Fibroblast of the aortic adventitia (primary cell): ENCODE data around the gene NEU3. TPM values are rescaled to one million over a fixed set of nuclear protein-coding genes. Genes with fewer than 3 reads are reported as not detected.
"Not testable (repeated sequence)": the region's sequence is repeated elsewhere in the genome, so short reads cannot be mapped to it uniquely, and the experiment has no call there.

Source experiments
- DNase-seq: peaks from one replicate; pipeline ENCODE4 v3.0.0-alpha.2; 2010; ENCODE audit warnings: low read depth
- H3K4me3 ChIP-seq: 2 replicates; pipeline ENCODE4 v1.5.1; 2011; ENCODE audit warnings: low read depth, mild to moderate bottlenecking, control low read depth, low read length, moderate library complexity
- CTCF ChIP-seq: IDR thresholded peaks from 2 replicates; pipeline ENCODE4 v1.5.1; 2011; ENCODE audit warnings: mild to moderate bottlenecking, low read length, control low read depth, inconsistent platforms; ENCODE audit not compliant: insufficient read depth
- total RNA-seq: library from RNA; depleted of rRNA; stranded (reverse); fragments of >200 nt; gene quantifications from 2 replicates; pipeline ENCODE4 v1.2.3, GENCODE V29; 2012; ENCODE audit warnings: low replicate concordance

The NEU3 gene
- total RNA-seq, 1 donor: 5.2 TPM

DNA sequence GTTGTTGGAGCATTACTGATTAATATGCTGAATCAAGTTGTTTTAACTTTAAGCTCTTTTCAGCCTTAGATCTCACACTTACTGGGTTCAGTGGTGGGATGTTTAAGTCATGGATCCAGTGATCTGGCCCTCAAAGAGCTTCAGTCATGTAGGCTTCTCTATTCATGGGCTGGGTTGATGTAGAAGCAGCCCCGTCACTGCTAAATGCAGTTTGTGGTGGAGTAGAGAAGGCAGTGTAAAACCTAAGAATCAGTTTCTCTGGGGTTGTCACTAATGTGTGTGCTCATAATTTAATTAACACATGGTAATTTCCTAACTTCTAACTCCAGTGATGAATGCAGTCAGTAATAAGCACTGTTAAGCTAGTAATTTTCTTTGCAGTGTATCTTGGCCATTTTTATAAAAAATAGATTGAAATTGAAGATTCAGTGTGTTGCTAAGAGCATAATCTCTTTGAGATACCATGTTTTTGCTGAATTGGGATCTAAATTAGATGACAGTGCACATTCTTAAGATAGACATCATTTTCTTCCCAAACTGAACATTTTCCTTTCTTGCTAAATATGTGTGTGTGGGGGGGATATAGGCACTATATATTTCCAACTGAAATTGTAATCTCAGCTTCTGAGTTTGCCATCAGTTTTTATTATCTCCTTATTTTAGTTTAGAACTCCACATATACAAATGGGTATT lies 30.6 kb upstream of the NEU3 start:
- no peak overlapping the region for H3K4me3 ChIP-seq
- no peak for DNase-seq
- TF ChIP-seq CTCF: no peak

DNA sequence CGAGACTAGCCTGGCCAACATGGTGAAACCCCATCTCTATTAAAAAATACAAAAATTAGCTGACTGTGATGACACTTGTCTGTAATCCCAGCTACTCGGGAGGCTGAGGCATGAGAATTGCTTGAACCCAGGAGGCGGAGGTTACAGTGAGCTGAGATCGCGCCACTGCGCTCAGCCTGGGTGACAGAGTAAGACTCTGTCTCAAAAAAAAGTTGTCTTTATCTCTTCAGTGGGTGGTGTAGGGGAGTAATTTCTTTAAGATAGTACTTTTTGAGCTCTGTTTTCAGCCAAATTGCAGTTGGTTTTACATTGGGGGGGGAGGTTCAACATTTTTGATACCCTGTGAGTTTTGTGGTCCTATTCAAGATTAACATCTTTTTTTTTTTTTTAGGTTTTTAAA lies 28.6 kb upstream of the NEU3 start:
- not testable (repeated sequence) for H3K4me3 ChIP-seq, DNase-seq

DNA sequence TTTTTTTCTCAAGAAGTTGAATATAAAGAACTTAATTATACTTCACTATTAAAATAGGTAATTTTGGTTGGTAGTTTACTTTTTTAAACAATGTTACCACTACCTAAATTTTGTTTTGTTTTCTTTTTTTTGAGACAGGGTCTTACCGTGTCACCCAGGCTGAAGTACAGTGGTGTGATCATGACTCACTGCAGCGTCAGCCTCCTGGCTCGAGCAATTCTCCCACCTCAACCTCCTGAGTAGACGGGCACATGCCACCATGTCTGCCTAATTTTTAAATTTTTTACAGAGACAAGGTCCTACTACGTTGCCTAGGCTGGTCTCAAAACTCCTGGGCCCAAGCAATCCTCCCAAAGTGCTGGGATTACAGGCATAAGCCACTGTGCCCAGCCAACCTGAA lies 22.1 kb upstream of the NEU3 start:
- DNase-seq: no peak
- TF ChIP-seq CTCF: no peak
- no peak overlapping the region for H3K4me3 ChIP-seq

- no peak for DNase-seq
- no peak for TF ChIP-seq CTCF
These were observed 17.8 kb upstream of the NEU3 start for GRCh38 chr11:74970852-74971395.

DNA sequence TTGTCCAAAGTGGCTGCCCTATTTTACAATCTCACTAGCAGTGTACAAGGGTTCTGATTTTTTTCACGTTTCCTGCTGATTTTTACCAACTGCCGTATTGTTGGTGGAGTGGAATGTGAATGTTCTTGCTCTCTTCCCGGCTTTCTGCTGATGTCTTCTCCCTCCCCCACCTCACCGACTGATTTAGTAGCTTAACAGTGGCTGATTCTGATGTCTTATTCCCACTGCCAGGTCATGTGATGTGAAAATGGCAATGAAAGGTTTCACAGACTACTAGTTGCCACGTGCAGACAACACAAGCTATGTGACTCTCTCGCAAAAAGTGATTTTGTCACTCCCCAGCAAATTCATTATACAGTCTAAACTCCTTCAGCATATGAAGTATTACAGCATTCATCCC lies 17.3 kb upstream of the NEU3 start:
- DNase-seq: no peak
- no peak overlapping the region for H3K4me3 ChIP-seq
- TF ChIP-seq CTCF: no peak

More at GRCh38 chr11:74970852-74971395, 17.8 kb upstream of the NEU3 start:
- H3K4me3 ChIP-seq: no peak overlapping the region

- no peak for DNase-seq
These were observed 10.7 kb upstream of the NEU3 start for GRCh38 chr11:74978041-74978440.

GRCh38 chr11:74980634-74981033 lies 8.1 kb upstream of the NEU3 start:
- H3K4me3 ChIP-seq: no peak overlapping the region
- no peak for TF ChIP-seq CTCF
- no peak for DNase-seq

More at GRCh38 chr11:74978041-74978440, 10.7 kb upstream of the NEU3 start:
- no peak overlapping the region for H3K4me3 ChIP-seq
- TF ChIP-seq CTCF: no peak
